GM10266 (cell line): ENCODE data around the gene CD46.

Source experiments
- DNase-seq: peaks from one replicate; pipeline ENCODE4 v3.0.0; 2012; ENCODE audit errors: extremely low spot score
- TF ChIP-seq, protein P1 (sequence below): IDR thresholded peaks from 2 replicates; pipeline ENCODE4 v1.5.1; 2012; ENCODE audit warnings: mild to moderate bottlenecking, low read depth; ENCODE audit not compliant: control insufficient read depth, insufficient read depth; ENCODE audit errors: missing control alignments

Gene CD46

DNA sequence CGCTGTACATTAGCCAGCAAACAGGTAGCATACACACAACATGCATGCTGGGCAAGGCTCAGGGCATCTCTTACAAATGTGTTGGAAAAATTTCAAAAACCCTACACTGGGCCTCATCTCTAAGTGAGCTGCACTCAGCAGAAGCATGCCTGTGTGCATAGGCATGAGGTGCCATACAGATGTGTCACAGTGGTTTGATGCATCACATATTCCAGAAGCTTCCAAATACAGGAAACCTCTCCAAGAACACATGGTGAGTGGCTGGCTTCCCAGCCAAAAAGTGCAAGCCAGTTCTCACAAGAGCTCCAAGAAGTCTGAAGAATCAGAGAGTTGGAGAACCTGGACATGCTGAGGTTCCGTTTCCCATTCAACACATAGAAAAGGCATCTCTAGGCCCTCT is 58.3 kb downstream of the CD46 start:
- TF ChIP-seq, protein P1, sequence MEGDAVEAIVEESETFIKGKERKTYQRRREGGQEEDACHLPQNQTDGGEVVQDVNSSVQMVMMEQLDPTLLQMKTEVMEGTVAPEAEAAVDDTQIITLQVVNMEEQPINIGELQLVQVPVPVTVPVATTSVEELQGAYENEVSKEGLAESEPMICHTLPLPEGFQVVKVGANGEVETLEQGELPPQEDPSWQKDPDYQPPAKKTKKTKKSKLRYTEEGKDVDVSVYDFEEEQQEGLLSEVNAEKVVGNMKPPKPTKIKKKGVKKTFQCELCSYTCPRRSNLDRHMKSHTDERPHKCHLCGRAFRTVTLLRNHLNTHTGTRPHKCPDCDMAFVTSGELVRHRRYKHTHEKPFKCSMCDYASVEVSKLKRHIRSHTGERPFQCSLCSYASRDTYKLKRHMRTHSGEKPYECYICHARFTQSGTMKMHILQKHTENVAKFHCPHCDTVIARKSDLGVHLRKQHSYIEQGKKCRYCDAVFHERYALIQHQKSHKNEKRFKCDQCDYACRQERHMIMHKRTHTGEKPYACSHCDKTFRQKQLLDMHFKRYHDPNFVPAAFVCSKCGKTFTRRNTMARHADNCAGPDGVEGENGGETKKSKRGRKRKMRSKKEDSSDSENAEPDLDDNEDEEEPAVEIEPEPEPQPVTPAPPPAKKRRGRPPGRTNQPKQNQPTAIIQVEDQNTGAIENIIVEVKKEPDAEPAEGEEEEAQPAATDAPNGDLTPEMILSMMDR = no peak
- DNase-seq = no peak

- no peak for DNase-seq
- TF ChIP-seq, protein P1 = no peak
These were observed 58.9 kb downstream of the CD46 start for GRCh38 chr1:207810606-207811295.

GRCh38 chr1:207811319-207811718 is 59.5 kb downstream of the CD46 start:
- no peak for DNase-seq
- TF ChIP-seq, protein P1 = no peak

GRCh38 chr1:207811920-207812720 is 60.3 kb downstream of the CD46 start:
- no peak for DNase-seq
- TF ChIP-seq, protein P1 = peak; percentile 62

- TF ChIP-seq, protein P1 = no peak
- no peak for DNase-seq
These were observed 61.1 kb downstream of the CD46 start for GRCh38 chr1:207812778-207813511.

DNA sequence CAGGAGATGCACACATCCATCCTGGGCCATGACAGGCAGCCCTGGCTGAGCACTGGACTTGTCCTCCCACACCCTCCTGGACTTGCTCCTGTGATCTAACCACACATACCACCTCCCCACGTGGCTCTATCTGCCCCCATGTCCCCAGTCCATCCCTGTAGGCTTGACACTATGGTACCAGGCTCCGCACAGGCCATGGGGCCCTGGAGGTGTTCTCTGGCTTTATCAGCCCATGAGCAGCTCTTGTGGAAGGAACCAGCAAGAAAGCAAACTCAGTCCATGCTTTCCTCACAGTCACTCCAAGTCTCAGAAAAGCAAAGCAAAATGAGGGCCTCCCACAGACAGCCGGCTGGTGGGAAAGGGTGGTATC is 61.6 kb downstream of the CD46 start:
- TF ChIP-seq, protein P1 = no peak
- DNase-seq = no peak
